ENCODE results near the gene GADD45GIP1. TPM values are rescaled to one million over a fixed set of nuclear protein-coding genes. Genes with fewer than 3 reads are reported as not detected.

The GADD45GIP1 gene
- total RNA-seq, 1 donor from 2014 or later = 27.1 TPM

DNA sequence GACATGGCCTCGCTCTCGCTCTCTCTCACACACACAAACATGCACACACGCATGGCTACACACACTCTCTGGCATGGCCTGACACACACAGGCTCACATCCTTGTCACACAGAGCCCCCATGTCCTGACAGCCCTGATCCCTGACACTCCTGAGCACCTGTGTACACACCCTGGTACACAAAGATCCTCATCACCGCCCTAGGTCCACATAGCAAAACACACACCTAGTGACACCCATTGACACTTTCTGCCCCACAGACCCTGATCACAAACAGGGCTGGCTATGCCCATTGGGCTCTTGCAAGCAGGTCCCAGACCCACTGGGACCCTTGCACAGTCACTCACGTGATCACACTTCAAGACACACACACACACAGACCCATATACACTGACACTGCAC is 34.3 kb upstream of the GADD45GIP1 start:
- Histone ChIP-seq H3K4me3 (ENCODE audit: low read depth, low read length) (no peak overlapping the region), H3K27me3 (ENCODE audit: control insufficient read depth, insufficient read depth, low read length) (no peaks in the 10 kb centered on the region), H3K36me3 (ENCODE audit: control insufficient read depth, insufficient read depth, low read length) (no peaks in the 10 kb centered on the region)
- no peak for DNase-seq (ENCODE audit: low read depth)
- TF ChIP-seq, protein P1, sequence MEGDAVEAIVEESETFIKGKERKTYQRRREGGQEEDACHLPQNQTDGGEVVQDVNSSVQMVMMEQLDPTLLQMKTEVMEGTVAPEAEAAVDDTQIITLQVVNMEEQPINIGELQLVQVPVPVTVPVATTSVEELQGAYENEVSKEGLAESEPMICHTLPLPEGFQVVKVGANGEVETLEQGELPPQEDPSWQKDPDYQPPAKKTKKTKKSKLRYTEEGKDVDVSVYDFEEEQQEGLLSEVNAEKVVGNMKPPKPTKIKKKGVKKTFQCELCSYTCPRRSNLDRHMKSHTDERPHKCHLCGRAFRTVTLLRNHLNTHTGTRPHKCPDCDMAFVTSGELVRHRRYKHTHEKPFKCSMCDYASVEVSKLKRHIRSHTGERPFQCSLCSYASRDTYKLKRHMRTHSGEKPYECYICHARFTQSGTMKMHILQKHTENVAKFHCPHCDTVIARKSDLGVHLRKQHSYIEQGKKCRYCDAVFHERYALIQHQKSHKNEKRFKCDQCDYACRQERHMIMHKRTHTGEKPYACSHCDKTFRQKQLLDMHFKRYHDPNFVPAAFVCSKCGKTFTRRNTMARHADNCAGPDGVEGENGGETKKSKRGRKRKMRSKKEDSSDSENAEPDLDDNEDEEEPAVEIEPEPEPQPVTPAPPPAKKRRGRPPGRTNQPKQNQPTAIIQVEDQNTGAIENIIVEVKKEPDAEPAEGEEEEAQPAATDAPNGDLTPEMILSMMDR (IDR thresholded peaks at IDR 0.05; ENCODE audit: insufficient read depth, low read length, severe bottlenecking) = no peak
- FAIRE-seq = peak; percentile 98

DNA sequence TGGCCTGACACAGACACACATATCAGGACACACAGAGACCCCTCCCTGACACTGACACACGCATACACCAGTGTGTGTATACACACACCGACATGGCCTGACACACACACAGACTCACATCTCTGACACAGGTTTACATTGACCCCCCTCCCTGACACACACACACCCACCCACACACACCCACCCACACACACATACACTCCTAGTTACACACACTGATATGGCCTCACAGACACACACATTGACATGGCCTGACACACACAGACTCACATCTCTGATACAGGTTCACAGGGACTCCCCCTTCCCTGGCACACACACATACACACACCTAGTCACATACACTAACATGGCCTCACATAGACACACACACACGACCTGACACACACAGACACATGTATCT is 33.8 kb upstream of the GADD45GIP1 start:
- DNase-seq (ENCODE audit: low read depth) = no peak
- H3K36me3 ChIP-seq (ENCODE audit: control insufficient read depth, insufficient read depth, low read length) = no peaks in the 10 kb centered on the region
- TF ChIP-seq, protein P1 (IDR thresholded peaks at IDR 0.05; ENCODE audit: insufficient read depth, low read length, severe bottlenecking) = no peak
- H3K4me3 ChIP-seq (ENCODE audit: low read depth, low read length) = no peak overlapping the region
- FAIRE-seq = no peak
- no peaks in the 10 kb centered on the region for H3K27me3 ChIP-seq (ENCODE audit: control insufficient read depth, insufficient read depth, low read length)

DNA sequence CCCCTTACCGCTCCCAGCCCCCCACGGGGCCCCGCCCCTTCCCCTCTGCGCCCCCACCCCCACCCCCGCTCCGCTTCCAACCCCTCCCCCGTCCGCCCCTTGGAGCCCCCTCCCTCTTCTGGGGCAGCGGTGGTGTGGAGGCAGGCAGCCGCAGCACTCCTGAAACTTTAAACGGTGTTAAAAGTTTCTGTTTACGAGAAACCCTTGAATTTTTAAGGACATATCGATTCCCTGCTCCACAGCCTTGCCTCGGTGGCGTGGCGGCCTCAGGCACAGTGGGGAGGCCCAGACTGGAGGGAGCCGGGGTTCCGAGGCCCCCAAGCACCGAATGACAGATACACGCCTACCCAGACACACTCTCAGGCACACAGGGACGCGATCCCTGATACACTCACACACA is 33.4 kb upstream of the GADD45GIP1 start:
- TF ChIP-seq, protein P1 (IDR thresholded peaks at IDR 0.05; ENCODE audit: insufficient read depth, low read length, severe bottlenecking) = no peak
- no peak for DNase-seq (ENCODE audit: low read depth)
- Histone ChIP-seq H3K27me3 (ENCODE audit: control insufficient read depth, insufficient read depth, low read length) (no peaks in the 10 kb centered on the region), H3K4me3 (ENCODE audit: low read depth, low read length) (no peak overlapping the region), H3K36me3 (ENCODE audit: control insufficient read depth, insufficient read depth, low read length) (no peaks in the 10 kb centered on the region)
- FAIRE-seq = no peak

DNA sequence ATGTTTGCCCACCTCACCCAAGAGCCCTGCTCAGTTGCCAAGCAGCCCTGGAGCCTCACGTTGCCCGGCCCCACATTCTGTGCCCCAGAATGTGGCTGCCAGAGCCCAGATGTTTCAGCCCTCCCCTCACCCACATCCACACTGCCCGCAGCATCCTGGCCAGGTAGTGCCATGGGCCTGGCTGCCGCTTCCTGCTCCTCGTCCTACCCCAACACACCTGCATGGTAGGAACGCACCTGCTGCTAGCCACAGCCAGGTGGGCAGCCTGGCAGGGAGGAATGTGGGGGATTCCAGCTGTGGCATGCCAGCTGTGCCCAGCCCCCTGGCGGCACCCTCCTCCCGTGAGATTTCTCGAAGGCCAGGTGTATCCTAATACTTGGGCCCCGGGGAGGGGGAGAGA is 30.8 kb upstream of the GADD45GIP1 start:
- TF ChIP-seq, protein P1 (IDR thresholded peaks at IDR 0.05; ENCODE audit: insufficient read depth, low read length, severe bottlenecking) = no peak
- H3K27me3 ChIP-seq (ENCODE audit: control insufficient read depth, insufficient read depth, low read length) = no peaks in the 10 kb centered on the region
- H3K36me3 ChIP-seq (ENCODE audit: control insufficient read depth, insufficient read depth, low read length) = no peaks in the 10 kb centered on the region
- DNase-seq (ENCODE audit: low read depth) = no peak
- FAIRE-seq = no peak
- H3K4me3 ChIP-seq (ENCODE audit: low read depth, low read length) = no peak overlapping the region

DNA sequence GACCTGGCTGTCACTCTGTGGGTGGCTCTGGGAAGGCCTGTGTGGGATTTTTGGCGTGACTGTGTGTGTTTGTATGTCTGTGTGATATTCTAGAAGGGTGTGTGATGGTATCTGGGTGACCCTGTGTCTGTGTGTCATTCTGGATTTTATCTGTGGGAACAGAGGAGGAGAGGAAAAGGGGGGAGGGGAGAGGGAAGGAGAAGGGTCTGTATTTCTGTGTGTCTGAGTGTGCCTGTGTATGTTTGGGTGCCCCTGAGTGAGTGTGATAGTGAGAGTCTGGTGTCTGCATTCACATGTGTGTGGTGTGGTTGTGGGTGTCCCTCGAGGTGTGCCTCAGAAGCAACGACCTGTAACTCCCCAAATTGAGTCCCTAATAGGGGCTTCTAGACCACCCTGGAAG is 30.2 kb upstream of the GADD45GIP1 start:
- no peak for FAIRE-seq
- Histone ChIP-seq H3K36me3 (ENCODE audit: control insufficient read depth, insufficient read depth, low read length) (no peaks in the 10 kb centered on the region), H3K27me3 (ENCODE audit: control insufficient read depth, insufficient read depth, low read length) (peaks cover 2% of the 10 kb centered on the region), H3K4me3 (ENCODE audit: low read depth, low read length) (no peak overlapping the region)
- TF ChIP-seq, protein P1 (IDR thresholded peaks at IDR 0.05; ENCODE audit: insufficient read depth, low read length, severe bottlenecking) = no peak
- DNase-seq (ENCODE audit: low read depth) = no peak

DNA sequence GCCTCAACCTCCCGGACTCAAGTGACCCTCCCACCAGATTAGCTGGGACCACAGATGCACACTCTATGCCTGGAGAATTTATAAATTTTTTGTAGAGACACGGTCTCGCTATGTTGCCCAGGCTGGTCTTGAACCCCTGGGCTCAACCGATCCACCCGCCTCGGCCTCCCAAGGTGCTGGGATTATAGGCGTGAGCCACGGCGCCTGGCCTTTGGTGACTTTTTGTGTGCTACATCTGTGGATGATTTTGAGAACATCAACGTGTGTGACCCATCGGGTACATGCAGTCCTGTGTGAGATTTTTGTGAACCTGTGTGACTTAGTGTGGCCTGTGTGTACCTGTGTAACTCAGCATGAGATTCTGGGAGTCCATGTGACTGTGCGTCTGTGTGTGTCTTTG is 29.7 kb upstream of the GADD45GIP1 start:
- peak; percentile 66 for FAIRE-seq
- TF ChIP-seq, protein P1 (IDR thresholded peaks at IDR 0.05; ENCODE audit: insufficient read depth, low read length, severe bottlenecking) = no peak
- Histone ChIP-seq H3K36me3 (ENCODE audit: control insufficient read depth, insufficient read depth, low read length) (no peaks in the 10 kb centered on the region), H3K27me3 (ENCODE audit: control insufficient read depth, insufficient read depth, low read length) (peaks cover 2% of the 10 kb centered on the region), H3K4me3 (ENCODE audit: low read depth, low read length) (no peak overlapping the region)
- no peak for DNase-seq (ENCODE audit: low read depth)

All from bronchial epithelial cell (primary cell).